Bronchial epithelial cell (primary cell): ENCODE data around the gene IL10. TPM values are rescaled to one million over a fixed set of nuclear protein-coding genes. Genes with fewer than 3 reads are reported as not detected.

Experiments used
- DNase-seq: peaks from one replicate; pipeline ENCODE4 v3.0.0-alpha.2; 2010; ENCODE audit warnings: low read depth
- FAIRE-seq: peaks from 2 replicates; lab custom pipeline; 2011; peaks lifted over from hg19 to GRCh38; lab: Jason Lieb, UNC
- H3K27me3 ChIP-seq: 2 replicates; pipeline ENCODE4 v1.5.1; 2011; ENCODE audit warnings: low read length; ENCODE audit not compliant: control insufficient read depth, insufficient read depth
- H3K36me3 ChIP-seq: 2 replicates; pipeline ENCODE4 v1.5.1; 2011; ENCODE audit warnings: low read length; ENCODE audit not compliant: control insufficient read depth, insufficient read depth
- H3K4me3 ChIP-seq: 2 replicates; pipeline ENCODE4 v1.5.1; 2011; ENCODE audit warnings: mild to moderate bottlenecking, low read depth, low read length, control low read depth
- CTCF ChIP-seq: IDR thresholded peaks from 2 replicates; pipeline ENCODE4 v1.5.1; 2011; ENCODE audit warnings: mild to moderate bottlenecking, moderate library complexity, low read length, control low read depth, inconsistent platforms; ENCODE audit not compliant: insufficient read depth, severe bottlenecking
- total RNA-seq: library from RNA; depleted of rRNA; stranded (reverse); fragments of >200 nt; gene quantifications from 2 replicates; pipeline ENCODE4 v1.2.1, GENCODE V29; 2014

The IL10 gene
- total RNA-seq, 1 donor from 2014 or later = not detected

- no peak overlapping the region for H3K4me3 ChIP-seq
- no peaks in the 10 kb centered on the region for H3K36me3 ChIP-seq
- peaks cover 2% of the 10 kb centered on the region for H3K27me3 ChIP-seq
- FAIRE-seq = no peak
- DNase-seq = no peak
- no peak for TF ChIP-seq CTCF
Measured at GRCh38 chr1:206760590-206760989, 11.7 kb downstream of the IL10 start.

- FAIRE-seq (no peak), DNase-seq (peak; percentile 38)
- TF ChIP-seq CTCF = no peak
- H3K36me3 ChIP-seq = no peaks in the 10 kb centered on the region
- no peak overlapping the region for H3K4me3 ChIP-seq
- no peaks in the 10 kb centered on the region for H3K27me3 ChIP-seq
Measured at GRCh38 chr1:206757524-206758266, 14.6 kb downstream of the IL10 start.

GRCh38 chr1:206754011-206754410 lies 18.3 kb downstream of the IL10 start:
- no peak for TF ChIP-seq CTCF
- H3K27me3 ChIP-seq = no peaks in the 10 kb centered on the region
- DNase-seq (no peak), FAIRE-seq (no peak)
- no peak overlapping the region for H3K4me3 ChIP-seq
- H3K36me3 ChIP-seq = no peaks in the 10 kb centered on the region

- FAIRE-seq (no peak), DNase-seq (peak; percentile 31)
- no peak overlapping the region for H3K4me3 ChIP-seq
- no peaks in the 10 kb centered on the region for H3K36me3 ChIP-seq
- no peaks in the 10 kb centered on the region for H3K27me3 ChIP-seq
- no peak for TF ChIP-seq CTCF
Measured at GRCh38 chr1:206753141-206753540, 19.2 kb downstream of the IL10 start.

- FAIRE-seq = no peak
- no peak overlapping the region for H3K4me3 ChIP-seq
- TF ChIP-seq CTCF = no peak
- H3K36me3 ChIP-seq = no peaks in the 10 kb centered on the region
- no peaks in the 10 kb centered on the region for H3K27me3 ChIP-seq
- DNase-seq = no peak
Measured at GRCh38 chr1:206752481-206752880, 19.8 kb downstream of the IL10 start.

- no peaks in the 10 kb centered on the region for H3K27me3 ChIP-seq
- FAIRE-seq = no peak
- no peaks in the 10 kb centered on the region for H3K36me3 ChIP-seq
Measured at GRCh38 chr1:206751891-206752290, 20.4 kb downstream of the IL10 start.

More at GRCh38 chr1:206751891-206752290, 20.4 kb downstream of the IL10 start:
- no peak overlapping the region for H3K4me3 ChIP-seq
- TF ChIP-seq CTCF = no peak
- DNase-seq = no peak
